ENCODE results near the gene ELF2. TPM values are rescaled to one million over a fixed set of nuclear protein-coding genes. Genes with fewer than 3 reads are reported as not detected.

ELF2 gene
- total and polyA plus RNA-seq, 2 donors (not counting 1 experiment from before 2014, with no cell fraction given): 25.1 to 97.5 TPM

- no peak overlapping the region for H3K9ac ChIP-seq (ENCODE audit: low read length)
- no peak overlapping the region for H3K4me2 ChIP-seq (replicated peaks; ENCODE audit: low read depth, low read length, poor library complexity, severe bottlenecking)
- Mint-ChIP-seq H3K27ac (no peak overlapping the region), H3K27me3 (no peaks in the 10 kb centered on the region), H3K4me1 (peaks cover 19% of the 10 kb centered on the region), H3K9me3 (ENCODE audit: insufficient read depth) (no peaks in the 10 kb centered on the region), H3K4me3 (no peak overlapping the region)
- no peaks in the 10 kb centered on the region for H3K9me3 ChIP-seq (ENCODE audit: control extremely low read depth in 1 of 3, control insufficient read depth in 2 of 3, insufficient read depth in 1 of 3, low read length in 2 of 3)
- intact Hi-C loops (cut with micrococcal nuclease): loop anchor here (5.0 kb wide), 1 partner anchor 36 kb away; the partner anchor contains the start of gene ELF2
- peaks cover 15 to 16% of the 10 kb centered on the region in 2 donors for H3K4me1 ChIP-seq (ENCODE audit: control insufficient read depth in 2 of 2, insufficient read depth in 2 of 2, low read length in 2 of 2)
- no CpG with 5 or more reads among the region's 3 CpGs for WGBS (ENCODE audit: insufficient coverage)
- ATAC-seq (ENCODE audit: low read depth): no peak
- no peaks in the 10 kb centered on the region for H3K27me3 ChIP-seq (replicated peaks in 1 of 4; ENCODE audit: control extremely low read depth in 1 of 4, control insufficient read depth in 3 of 4, insufficient read depth in 4 of 4, low read length in 3 of 4)
- H4K20me1 ChIP-seq (ENCODE audit: control insufficient read depth, insufficient read depth, low read length, poor library complexity, severe bottlenecking): no peaks in the 10 kb centered on the region
- H3K36me3 ChIP-seq (replicated peaks in 1 of 2; ENCODE audit: control extremely low read depth in 1 of 2, control insufficient read depth in 1 of 2, extremely low read depth in 1 of 2, insufficient read depth in 2 of 2, low read length in 1 of 2): no peaks in the 10 kb centered on the region
- no peaks in the 10 kb centered on the region for H3K79me2 ChIP-seq (ENCODE audit: control insufficient read depth, insufficient read depth, low read length)
- POLR2A ChIA-PET: no interaction called here
- no peak overlapping the region for H3K27ac ChIP-seq (ENCODE audit: low read length in 2 of 2)
- no peak overlapping the region for H2AFZ ChIP-seq (ENCODE audit: insufficient read depth, low read depth, low read length, poor library complexity, severe bottlenecking)
- no peak for TF ChIP-seq CTCF (IDR thresholded peaks at IDR 0.05)
- no peak for TF ChIP-seq EZH2 (IDR thresholded peaks at IDR 0.05; ENCODE audit: borderline replicate concordance, insufficient read depth, low read depth, low read length, poor library complexity, severe bottlenecking)
- CTCF ChIA-PET: no interaction called here
- DNase-seq: no peak
- H3K4me3 ChIP-seq (ENCODE audit: control extremely low read depth in 1 of 5, extremely low read depth in 1 of 5, insufficient read depth in 1 of 5, low read depth in 2 of 5, low read length in 4 of 5): no peak overlapping the region
These were observed 35.9 kb upstream of the ELF2 start for GRCh38 chr4:139212900-139213299.

- WGBS (ENCODE audit: insufficient coverage): no CpG with 5 or more reads among the region's 1 CpG
- H3K79me2 ChIP-seq (ENCODE audit: control insufficient read depth, insufficient read depth, low read length): no peaks in the 10 kb centered on the region
- no peak overlapping the region for H2AFZ ChIP-seq (ENCODE audit: insufficient read depth, low read depth, low read length, poor library complexity, severe bottlenecking)
- Mint-ChIP-seq H3K4me1 (peaks cover 23% of the 10 kb centered on the region), H3K27ac (no peak overlapping the region), H3K4me3 (no peak overlapping the region), H3K9me3 (ENCODE audit: insufficient read depth) (no peaks in the 10 kb centered on the region), H3K27me3 (no peaks in the 10 kb centered on the region)
- ChIA-PET POLR2A (no interaction called here), CTCF (interaction anchor here (0.7 to 1.5 kb wide), 5 partner anchors 11 to 86 kb away, joined by 3 to 6 read pairs (median 4); no protein-coding TSS in a partner anchor)
- DNase-seq: no peak
- TF ChIP-seq CTCF (IDR thresholded peaks at IDR 0.05) (no peak), EZH2 (IDR thresholded peaks at IDR 0.05; ENCODE audit: borderline replicate concordance, insufficient read depth, low read depth, low read length, poor library complexity, severe bottlenecking) (no peak)
- no peaks in the 10 kb centered on the region for H3K36me3 ChIP-seq (replicated peaks in 1 of 2; ENCODE audit: control extremely low read depth in 1 of 2, control insufficient read depth in 1 of 2, extremely low read depth in 1 of 2, insufficient read depth in 2 of 2, low read length in 1 of 2)
- H3K27ac ChIP-seq (ENCODE audit: low read length in 2 of 2): no peak overlapping the region
- no peak overlapping the region for H3K4me2 ChIP-seq (replicated peaks; ENCODE audit: low read depth, low read length, poor library complexity, severe bottlenecking)
- no peak overlapping the region for H3K4me3 ChIP-seq (ENCODE audit: control extremely low read depth in 1 of 5, extremely low read depth in 1 of 5, insufficient read depth in 1 of 5, low read depth in 2 of 5, low read length in 4 of 5)
- intact Hi-C loops (cut with micrococcal nuclease): loop anchor here (5.0 kb wide), 1 partner anchor 33 kb away; the partner anchor contains the start of gene ELF2
- peaks cover 15 to 16% of the 10 kb centered on the region in 2 donors for H3K4me1 ChIP-seq (ENCODE audit: control insufficient read depth in 2 of 2, insufficient read depth in 2 of 2, low read length in 2 of 2)
- no peaks in the 10 kb centered on the region for H3K9me3 ChIP-seq (ENCODE audit: control extremely low read depth in 1 of 3, control insufficient read depth in 2 of 3, insufficient read depth in 1 of 3, low read length in 2 of 3)
- no peaks in the 10 kb centered on the region for H4K20me1 ChIP-seq (ENCODE audit: control insufficient read depth, insufficient read depth, low read length, poor library complexity, severe bottlenecking)
- H3K27me3 ChIP-seq (replicated peaks in 1 of 4; ENCODE audit: control extremely low read depth in 1 of 4, control insufficient read depth in 3 of 4, insufficient read depth in 4 of 4, low read length in 3 of 4): no peaks in the 10 kb centered on the region
- no peak overlapping the region for H3K9ac ChIP-seq (ENCODE audit: low read length)
- ATAC-seq (ENCODE audit: low read depth): no peak
These were observed 33.5 kb upstream of the ELF2 start for GRCh38 chr4:139210486-139210885.
